Spleen (tissue), 7 donors: Measurements from ENCODE around the gene BLOC1S4.

Experiments
- CTCF ChIP-seq, 11 experiments: fragments of 200-600 bp in 7 of 11; fragments of 450-650 bp in 4 of 11; sonication (generic) in 4 of 11; IDR thresholded peaks in 8 of 11; conservative IDR thresholded peaks in 3 of 11; 1 replicate in 7 of 11; 2 replicates in 4 of 11; pipeline versions ENCODE4 v1.4.0 to v1.8.0; 2016 to 2021; ENCODE audit warnings: antibody characterized with exemption in 11 of 11, inconsistent platforms in 4 of 11, mild to moderate bottlenecking in 1 of 11
- POLR2A ChIP-seq, 3 donors: fragments of 450-650 bp; IDR thresholded peaks; one replicate each; pipeline ENCODE4 v1.5.1; 2017; ENCODE audit warnings: antibody characterized with exemption in 3 of 3, mild to moderate bottlenecking in 1 of 3
- POLR2AphosphoS5 ChIP-seq, 3 donors: sonication (generic); formaldehyde crosslinking; IDR thresholded peaks; one replicate each; pipeline ENCODE4 v1.5.1; 2017; ENCODE audit warnings: antibody characterized with exemption in 3 of 3
- donor health status: DM: no; HTN: no; CAD: no; lungs with moderate emphysema.
- donor health status: DM: no; HTN: no; CAD: no.
- donor health status: DM: no; HTN: no; CAD: no.

DNA sequence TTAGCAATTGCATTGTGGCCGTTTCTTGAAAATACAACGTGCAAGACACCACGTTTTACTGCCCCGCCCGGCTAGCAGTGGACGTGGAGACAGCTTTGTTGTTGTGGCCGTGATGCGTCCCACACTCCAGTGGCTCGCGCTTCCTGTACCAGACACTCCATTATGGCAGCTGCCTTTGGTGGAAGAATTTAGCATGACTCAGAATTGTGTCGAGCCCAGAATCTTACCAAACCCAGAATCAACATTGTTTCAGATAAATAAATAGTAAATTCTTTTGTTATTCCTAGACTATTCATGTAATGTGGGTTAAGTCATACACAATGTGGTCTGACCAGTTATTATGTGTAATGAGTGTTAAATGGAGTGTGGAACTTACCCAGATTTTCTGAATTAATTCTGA is 47.6 kb upstream of the BLOC1S4 start:
- TF ChIP-seq CTCF (IDR thresholded peaks at IDR 0.05 in 8 of 11, conservative IDR thresholded peaks at IDR 0.05 in 3 of 11) = no peak
- no peak for TF ChIP-seq POLR2A (IDR thresholded peaks at IDR 0.05)
- no peak for TF ChIP-seq POLR2AphosphoS5 (IDR thresholded peaks at IDR 0.05)
